IPS-18c (cell line): ENCODE results near the gene ERG.

Experiments
- H3K4me3 ChIP-seq: 2 replicates; pipeline ENCODE4 v1.7.0; 2013; ENCODE audit warnings: low read depth, mild to moderate bottlenecking, low read length, moderate library complexity; ENCODE audit not compliant: insufficient read depth
- H3K9me3 ChIP-seq: one replicate; pipeline ENCODE4 v1.6.1; 2013; ENCODE audit warnings: mild to moderate bottlenecking, low read length, moderate library complexity; ENCODE audit not compliant: control insufficient read depth, insufficient read depth

Gene ERG

DNA sequence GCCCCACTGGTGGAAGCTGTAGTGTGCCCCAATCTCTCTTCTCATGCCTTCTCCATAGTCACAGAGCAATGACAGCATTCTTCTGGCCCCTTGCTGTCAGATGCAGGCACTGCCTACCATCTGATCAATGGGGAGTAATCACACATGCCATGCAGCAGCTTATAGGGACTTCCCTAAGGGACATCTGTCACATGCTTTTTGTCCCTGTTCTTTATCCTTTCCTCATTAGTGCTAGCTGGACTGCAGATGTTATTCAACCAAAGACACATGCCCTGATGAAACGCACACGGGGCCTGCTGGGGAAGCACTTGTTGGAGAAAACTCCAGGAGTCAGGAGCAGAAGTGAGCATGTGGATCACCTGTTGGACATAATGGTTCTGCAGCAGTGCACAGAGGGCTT lies 132.8 kb downstream of the ERG start:
- no peak overlapping the region for H3K4me3 ChIP-seq
- H3K9me3 ChIP-seq, result no peaks in the 10 kb centered on the region

DNA sequence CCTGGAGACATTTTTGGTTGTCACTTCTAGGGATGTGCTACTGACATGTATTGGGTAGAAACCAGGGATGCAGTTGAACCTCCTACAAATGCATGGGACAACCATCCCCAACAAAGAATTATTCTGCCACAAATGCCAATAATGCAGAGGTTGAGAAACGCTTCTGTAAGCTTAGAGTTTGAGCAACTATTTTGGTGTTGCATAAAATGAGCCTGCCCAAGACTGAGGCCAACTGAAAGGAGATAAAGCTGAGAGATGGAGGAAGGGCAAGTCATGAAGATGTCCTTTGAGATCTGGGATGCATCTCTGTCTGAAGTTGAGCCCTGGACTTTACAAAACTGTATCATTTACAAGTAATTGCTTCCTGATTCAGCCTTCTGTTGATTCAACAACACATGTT lies 134.6 kb downstream of the ERG start:
- no peaks in the 10 kb centered on the region for H3K9me3 ChIP-seq
- no peak overlapping the region for H3K4me3 ChIP-seq

DNA sequence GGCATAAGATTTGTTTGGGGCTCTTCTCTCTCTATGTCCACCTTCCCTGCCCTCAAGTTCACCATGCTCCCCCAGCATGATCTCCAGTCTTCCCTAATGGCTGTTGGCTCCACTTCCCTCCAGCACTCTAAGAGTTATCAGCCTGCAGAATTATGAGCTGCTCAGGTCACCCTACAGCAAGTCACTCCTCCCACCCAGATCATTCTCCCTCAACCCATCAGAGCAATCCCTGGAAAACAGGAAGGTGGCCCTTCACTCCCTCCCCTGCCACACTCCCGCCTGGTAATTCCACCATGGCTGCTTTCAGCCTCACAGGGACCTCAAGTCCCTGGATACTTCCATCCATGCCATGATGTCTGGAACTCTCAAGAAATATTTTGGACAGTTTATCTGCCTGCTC lies 137.0 kb downstream of the ERG start:
- Histone ChIP-seq H3K9me3 (no peaks in the 10 kb centered on the region), H3K4me3 (no peak overlapping the region)

GRCh38 chr21:38359835-38360234 lies 138.4 kb downstream of the ERG start:
- H3K9me3 ChIP-seq, result no peaks in the 10 kb centered on the region
- no peak overlapping the region for H3K4me3 ChIP-seq

DNA sequence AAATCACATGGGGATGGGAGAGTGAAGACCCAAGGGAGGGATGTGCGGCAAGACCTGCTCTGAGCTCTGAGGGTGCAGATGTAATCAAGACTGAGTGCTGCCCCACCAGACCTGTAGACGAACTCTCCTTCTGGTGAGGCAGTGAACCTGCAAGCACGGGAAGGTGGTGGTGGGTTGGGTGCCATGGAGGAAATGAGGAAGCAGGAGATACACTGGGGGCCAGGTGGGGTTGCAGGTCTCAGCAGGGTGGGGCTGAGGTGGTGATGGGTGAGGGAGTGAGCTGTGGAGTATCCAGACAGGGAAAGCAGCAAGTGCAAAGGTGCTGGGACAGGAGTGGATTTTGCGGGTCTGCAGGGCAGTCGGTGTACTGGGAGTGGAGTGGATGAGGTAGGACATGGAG lies 139.2 kb downstream of the ERG start:
- no peak overlapping the region for H3K4me3 ChIP-seq

GRCh38 chr21:38358666-38359065 lies 139.6 kb downstream of the ERG start:
- H3K4me3 ChIP-seq, result no peak overlapping the region
- no peaks in the 10 kb centered on the region for H3K9me3 ChIP-seq

More for the DNA sequence above, 139.2 kb downstream of the ERG start:
- no peaks in the 10 kb centered on the region for H3K9me3 ChIP-seq

DNA sequence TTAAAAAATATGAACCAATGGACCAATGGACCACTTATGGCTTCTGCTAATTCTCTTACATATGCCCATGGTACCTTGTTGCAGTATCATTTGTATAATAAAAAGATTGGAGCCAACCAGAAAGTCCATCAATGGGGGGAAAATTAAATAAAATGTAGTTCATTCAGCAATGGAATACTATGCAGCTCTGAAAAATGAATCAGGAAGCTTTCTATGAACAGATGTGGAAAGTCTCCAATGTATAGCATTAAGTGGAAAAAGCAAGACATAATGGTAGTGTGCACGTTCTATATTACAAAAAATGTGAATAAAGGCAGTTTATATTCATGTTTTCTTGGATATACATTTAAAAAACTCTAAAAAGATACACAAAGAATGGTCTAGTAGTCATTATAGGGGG lies 140.2 kb downstream of the ERG start:
- Histone ChIP-seq H3K4me3 (no peak overlapping the region), H3K9me3 (no peaks in the 10 kb centered on the region)

GRCh38 chr21:38356883-38357625 lies 141.2 kb downstream of the ERG start:
- H3K9me3 ChIP-seq, result no peaks in the 10 kb centered on the region

DNA sequence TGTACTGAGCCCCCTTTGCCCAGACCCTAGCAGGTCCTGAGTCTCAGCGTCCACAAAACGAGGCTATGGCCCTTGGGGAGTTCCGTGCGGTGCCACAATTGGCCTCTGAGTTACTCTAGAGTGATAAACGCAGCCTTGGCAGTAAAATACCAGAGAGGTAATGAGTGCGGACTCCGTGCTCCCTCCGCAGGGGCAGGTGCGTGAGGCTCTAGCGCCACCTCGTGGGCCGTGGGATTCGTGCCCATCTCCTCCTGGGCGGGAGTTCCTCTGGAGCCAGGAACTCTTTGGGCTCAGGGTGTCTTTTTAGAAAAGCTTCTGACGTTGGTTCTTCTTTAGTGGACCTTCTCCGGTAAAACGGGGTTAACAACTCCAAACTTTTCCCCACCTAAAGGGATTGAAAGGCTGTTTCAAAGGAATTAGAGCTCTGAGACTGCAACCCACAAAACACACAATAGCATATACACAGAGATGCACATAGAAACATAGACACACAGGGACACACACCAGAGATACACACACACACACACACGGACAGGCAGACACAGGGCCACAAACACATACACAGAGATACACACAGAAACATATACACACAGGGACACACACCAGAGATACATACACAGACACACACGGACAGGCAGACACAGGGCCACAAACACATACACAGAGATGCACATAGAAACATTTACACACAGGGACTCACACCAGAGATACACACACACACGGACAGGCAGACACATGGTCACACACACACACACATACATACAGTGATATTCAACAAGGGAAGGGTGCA lies 142.1 kb downstream of the ERG start:
- Histone ChIP-seq H3K4me3 (no peak overlapping the region), H3K9me3 (no peaks in the 10 kb centered on the region)

More at GRCh38 chr21:38356883-38357625, 141.2 kb downstream of the ERG start:
- no peak overlapping the region for H3K4me3 ChIP-seq

- no peak overlapping the region for H3K4me3 ChIP-seq
- H3K9me3 ChIP-seq, result no peaks in the 10 kb centered on the region
These were observed 142.9 kb downstream of the ERG start for GRCh38 chr21:38355353-38355752.

- H3K4me3 ChIP-seq, result no peak overlapping the region
- no peaks in the 10 kb centered on the region for H3K9me3 ChIP-seq
These were observed 143.5 kb downstream of the ERG start for GRCh38 chr21:38354746-38355145.

GRCh38 chr21:38354231-38354630 lies 144.0 kb downstream of the ERG start:
- Histone ChIP-seq H3K4me3 (no peak overlapping the region), H3K9me3 (no peaks in the 10 kb centered on the region)

GRCh38 chr21:38352536-38353219 lies 145.6 kb downstream of the ERG start:
- Histone ChIP-seq H3K9me3 (no peaks in the 10 kb centered on the region), H3K4me3 (no peak overlapping the region)

- Histone ChIP-seq H3K9me3 (no peaks in the 10 kb centered on the region), H3K4me3 (no peak overlapping the region)
These were observed 146.2 kb downstream of the ERG start for GRCh38 chr21:38351961-38352521.

DNA sequence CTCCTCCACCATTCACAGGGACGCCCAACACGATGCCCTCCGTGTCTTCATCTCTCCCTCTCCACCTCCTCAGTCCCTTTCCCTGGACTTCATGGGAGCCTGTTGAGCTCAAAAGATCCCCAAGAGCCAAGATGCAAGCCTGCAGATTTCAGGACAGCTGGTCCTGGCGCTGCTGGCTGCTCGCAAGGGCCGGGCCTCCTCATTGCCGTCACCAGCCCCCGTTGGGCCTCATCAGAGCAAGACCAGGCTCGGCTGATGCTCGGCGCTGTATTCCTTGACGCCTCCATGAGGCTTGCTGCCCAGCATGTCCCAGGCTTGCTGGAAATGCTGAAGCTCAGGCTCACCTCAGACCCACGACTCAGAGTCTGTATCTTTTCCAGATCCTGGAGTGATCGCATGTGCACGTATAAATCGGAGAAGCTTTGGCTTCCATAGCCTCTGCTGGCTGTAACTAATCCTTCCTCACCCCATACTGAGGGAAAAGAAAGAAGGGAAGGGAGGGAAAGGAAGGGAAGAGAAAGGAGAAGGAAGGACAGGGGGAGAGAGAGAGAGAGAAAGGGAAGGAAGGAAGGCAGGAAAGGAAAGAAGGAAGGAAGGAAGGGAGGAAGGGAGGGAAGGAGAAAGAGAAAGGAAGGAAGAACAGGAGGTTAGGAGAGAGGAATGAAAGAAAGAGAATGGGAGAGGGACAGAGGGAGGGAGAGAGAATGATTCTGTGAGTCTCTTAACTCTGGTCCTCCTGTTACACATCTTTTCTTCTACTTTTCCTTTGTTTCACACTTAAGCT lies 146.9 kb downstream of the ERG start:
- Histone ChIP-seq H3K9me3 (no peaks in the 10 kb centered on the region), H3K4me3 (no peak overlapping the region)

DNA sequence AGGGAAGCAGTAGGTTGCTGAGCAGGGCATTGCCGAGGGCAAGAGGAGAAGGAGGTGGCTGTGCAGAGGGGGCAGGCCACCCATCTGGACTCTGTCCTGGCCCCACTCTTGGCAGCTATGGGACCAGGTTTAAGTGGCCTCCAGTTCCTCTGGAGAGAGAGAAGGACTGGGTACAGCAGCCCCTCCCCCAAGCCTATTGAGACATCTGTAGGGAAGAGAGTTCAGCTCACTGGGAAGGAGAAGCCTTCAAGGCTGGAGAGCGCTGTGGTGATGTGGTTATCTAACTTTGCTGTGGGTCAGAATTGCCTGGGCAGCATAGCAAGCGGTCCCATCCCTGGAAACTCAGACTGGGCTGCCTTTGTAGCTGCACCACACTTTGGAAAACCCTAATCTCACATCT lies 147.6 kb downstream of the ERG start:
- no peaks in the 10 kb centered on the region for H3K9me3 ChIP-seq
- no peak overlapping the region for H3K4me3 ChIP-seq

GRCh38 chr21:38349977-38350376 lies 148.3 kb downstream of the ERG start:
- H3K9me3 ChIP-seq, result no peaks in the 10 kb centered on the region

More at GRCh38 chr21:38349977-38350376, 148.3 kb downstream of the ERG start:
- no peak overlapping the region for H3K4me3 ChIP-seq
